H9 (cell line): ENCODE results near the gene MORC1. TPM values are rescaled to one million over a fixed set of nuclear protein-coding genes. Genes with fewer than 3 reads are reported as not detected.

ENCODE experiments used
- DNase-seq: peaks from one replicate; pipeline ENCODE4 v3.0.0-alpha.2; 2017
- H2AFZ ChIP-seq: one replicate; pipeline ENCODE4 v1.6.1; 2013; ENCODE audit warnings: mild to moderate bottlenecking, low read length, control low read depth, moderate library complexity
- H2AK5ac ChIP-seq: 2 replicates; pipeline ENCODE4 v1.6.1; 2013; ENCODE audit warnings: low read length, control low read depth, mixed read lengths; ENCODE audit not compliant: insufficient read length
- H2BK120ac ChIP-seq: one replicate; pipeline ENCODE4 v1.6.1; 2013; ENCODE audit warnings: low read depth, mild to moderate bottlenecking, low read length, control low read depth, inconsistent platforms; ENCODE audit not compliant: poor library complexity, severe bottlenecking
- H2BK12ac ChIP-seq: 2 replicates; pipeline ENCODE4 v1.6.1; 2013; ENCODE audit warnings: low read length, control low read depth, mixed read lengths, low read depth; ENCODE audit not compliant: insufficient read length
- H2BK15ac ChIP-seq: 2 replicates; pipeline ENCODE4 v1.6.1; 2013; ENCODE audit warnings: low read depth, low read length, control low read depth
- H2BK20ac ChIP-seq: one replicate; pipeline ENCODE4 v1.6.1; 2013; ENCODE audit warnings: low read depth, mild to moderate bottlenecking, low read length, control low read depth, inconsistent platforms; ENCODE audit not compliant: poor library complexity, severe bottlenecking
- H2BK5ac ChIP-seq: 2 replicates; pipeline ENCODE4 v1.6.1; 2013; ENCODE audit warnings: low read length, control low read depth, mixed read lengths; ENCODE audit not compliant: insufficient read length
- H3K14ac ChIP-seq: 2 replicates; pipeline ENCODE4 v1.6.1; 2013; ENCODE audit warnings: low read length, control low read depth; ENCODE audit not compliant: insufficient read depth
- H3K18ac ChIP-seq: 2 replicates; pipeline ENCODE4 v1.6.1; 2013; ENCODE audit warnings: low read depth, mild to moderate bottlenecking, mixed read lengths, low read length, control low read depth; ENCODE audit not compliant: insufficient read length
- H3K23ac ChIP-seq: 2 replicates; pipeline ENCODE4 v1.6.1; 2013; ENCODE audit warnings: low read length, control low read depth, mixed read lengths, low read depth; ENCODE audit not compliant: insufficient read length
- H3K23me2 ChIP-seq: 2 replicates; pipeline ENCODE4 v1.6.1; 2013; ENCODE audit warnings: low read depth, mild to moderate bottlenecking, mixed read lengths, low read length, control low read depth; ENCODE audit not compliant: insufficient read length, poor library complexity, severe bottlenecking
- H3K27ac ChIP-seq: 2 replicates; pipeline ENCODE4 v1.5.1; 2013; ENCODE audit warnings: low read length, control low read depth, mixed read lengths, low read depth; ENCODE audit not compliant: insufficient read length
- H3K27me3 ChIP-seq: 2 replicates; pipeline ENCODE4 v1.6.1; 2013; ENCODE audit warnings: low read length, control low read depth, inconsistent platforms; ENCODE audit not compliant: insufficient read depth
- H3K4ac ChIP-seq: 2 replicates; pipeline ENCODE4 v1.6.1; 2013; ENCODE audit warnings: low read depth, mild to moderate bottlenecking, control low read depth, inconsistent platforms, low read length, moderate library complexity
- H3K4me1 ChIP-seq: 2 replicates; pipeline ENCODE4 v1.6.1; 2013; ENCODE audit warnings: low read length, control low read depth, inconsistent platforms; ENCODE audit not compliant: insufficient read depth
- H3K4me2 ChIP-seq: 2 replicates; pipeline ENCODE4 v1.6.1; 2013; ENCODE audit warnings: low read length, control low read depth, mixed read lengths; ENCODE audit not compliant: insufficient read length, insufficient read depth
- H3K56ac ChIP-seq: 2 replicates; pipeline ENCODE4 v1.6.1; 2013; ENCODE audit warnings: low read depth, mild to moderate bottlenecking, mixed read lengths, low read length, control low read depth; ENCODE audit not compliant: insufficient read length
- H3K79me1 ChIP-seq: 2 replicates; pipeline ENCODE4 v1.6.1; 2013; ENCODE audit warnings: low read depth, mild to moderate bottlenecking, moderate library complexity, low read length, control low read depth, inconsistent platforms; ENCODE audit not compliant: insufficient read depth, poor library complexity, severe bottlenecking
- H3K79me2 ChIP-seq: 2 replicates; pipeline ENCODE4 v1.6.1; 2013; ENCODE audit warnings: low read length, control low read depth, inconsistent platforms; ENCODE audit not compliant: insufficient read depth
- H3K9ac ChIP-seq: 2 replicates; pipeline ENCODE4 v1.6.1; 2013; ENCODE audit warnings: low read length, control low read depth, mixed read lengths; ENCODE audit not compliant: insufficient read length; ENCODE audit errors: extremely low read depth
- H3K9me3 ChIP-seq: one replicate; pipeline ENCODE4 v1.6.1; 2013; ENCODE audit warnings: low read depth, low read length, inconsistent platforms; ENCODE audit not compliant: control insufficient read depth
- H3T11ph ChIP-seq: one replicate; pipeline ENCODE4 v1.6.1; 2013; ENCODE audit warnings: mild to moderate bottlenecking, low read length, control low read depth, inconsistent platforms
- H4K20me1 ChIP-seq: one replicate; pipeline ENCODE4 v1.6.1; 2013; ENCODE audit not compliant: control insufficient read depth, insufficient read length, insufficient read depth
- H4K5ac ChIP-seq: 2 replicates; pipeline ENCODE4 v1.6.1; 2013; ENCODE audit warnings: low read depth, mild to moderate bottlenecking, mixed read lengths, low read length, control low read depth; ENCODE audit not compliant: insufficient read length
- H4K8ac ChIP-seq: replicated peaks from 2 replicates; pipeline ENCODE4 v1.6.1; 2013; ENCODE audit warnings: low read length, control low read depth, mixed read lengths, low read depth; ENCODE audit not compliant: insufficient read length
- H4K91ac ChIP-seq: 2 replicates; pipeline ENCODE4 v1.6.1; 2013; ENCODE audit warnings: low read depth, mild to moderate bottlenecking, moderate library complexity, mixed read lengths, low read length, control low read depth; ENCODE audit not compliant: insufficient read length
- H3K27ac Mint-ChIP-seq, 3 experiments: 2 replicates in 2 of 3; 3 replicates in 1 of 3; pipeline ENCODE4 v1.8.0; 2020 to 2021; ENCODE audit warnings: mixed read lengths in 3 of 3, mild to moderate bottlenecking in 1 of 3, moderate library complexity in 1 of 3
- H3K27me3 Mint-ChIP-seq: 2 replicates; pipeline ENCODE4 v1.8.0; 2021; ENCODE audit warnings: low read depth, mild to moderate bottlenecking, moderate library complexity, mixed read lengths
- H3K36me3 Mint-ChIP-seq, 3 experiments: 2 replicates in 2 of 3; 3 replicates in 1 of 3; pipeline ENCODE4 v1.8.0; 2020 to 2021; ENCODE audit warnings: low read depth in 3 of 3, mixed read lengths in 3 of 3; ENCODE audit not compliant: insufficient read depth in 1 of 3
- H3K4me1 Mint-ChIP-seq, 2 experiments: 2 replicates each; pipeline ENCODE4 v1.8.0; 2020; ENCODE audit warnings: mixed read lengths in 2 of 2
- H3K4me3 Mint-ChIP-seq, 2 experiments: 2 replicates in 1 of 2; 3 replicates in 1 of 2; pipeline ENCODE4 v1.8.0; 2020 to 2021; ENCODE audit warnings: mild to moderate bottlenecking in 2 of 2, mixed read lengths in 2 of 2, moderate library complexity in 1 of 2
- H3K9me3 Mint-ChIP-seq, 2 experiments: 2 replicates in 1 of 2; 3 replicates in 1 of 2; pipeline ENCODE4 v1.8.0; 2020; ENCODE audit warnings: mild to moderate bottlenecking in 2 of 2, mixed read lengths in 2 of 2, moderate library complexity in 1 of 2
- WGBS: extraction: QIAGEN DNeasy Blood & Tissue Kit; methylation state at CpG from one replicate; pipeline ENCODE4 v1.1.7; 2013; ENCODE audit warnings: missing lambda C conversion rate, low lambda C conversion rate, mixed read lengths; ENCODE audit not compliant: insufficient read length; ENCODE audit errors: extremely low coverage; 5-methylcytosine and 5-hydroxymethylcytosine counted together
- total RNA-seq: library from RNA; stranded (reverse); gene quantifications from 2 replicates; pipeline ENCODE4 v1.2.1, GENCODE V29; 2021
- TF ChIP-seq, protein P1 (sequence below): fragments of 200-600 bp; sonication (generic); conservative IDR thresholded peaks from 3 replicates; pipeline ENCODE4 v1.8.0; 2021; ENCODE audit warnings: antibody characterized with exemption, mild to moderate bottlenecking

The MORC1 gene
- total RNA-seq, 1 experiment from 2014 or later = not detected

DNA sequence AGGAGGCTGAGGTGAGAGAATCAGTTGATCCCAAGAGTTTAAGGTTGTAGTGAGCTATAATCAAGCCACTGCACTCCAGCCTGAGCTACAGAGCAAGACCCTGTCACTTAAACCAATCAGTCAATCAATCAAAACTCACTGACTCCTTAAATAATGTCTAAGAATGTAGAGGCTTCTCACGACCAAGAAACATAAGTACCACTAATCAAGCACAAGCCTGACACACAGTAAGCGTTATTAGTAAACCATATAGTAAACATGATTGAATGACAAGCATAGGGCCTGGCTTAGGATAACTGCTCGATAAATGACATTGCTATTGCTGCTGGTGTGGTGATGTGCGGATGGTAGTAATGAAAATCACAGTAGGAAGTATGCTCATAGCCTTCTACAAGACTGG is 48.0 kb upstream of the MORC1 start:
- H3K4me3 Mint-ChIP-seq = no peak overlapping the region

More for the DNA sequence above, 48.0 kb upstream of the MORC1 start:
- no peak overlapping the region for H2BK5ac ChIP-seq
- H3K27ac ChIP-seq = no peak overlapping the region
- H2AK5ac ChIP-seq = no peak overlapping the region
- H3K79me2 ChIP-seq = no peaks in the 10 kb centered on the region
- Mint-ChIP-seq H3K4me1 (peaks cover 19 to 20% of the 10 kb centered on the region in 2 experiments), H3K27me3 (no peaks in the 10 kb centered on the region), H3K36me3 (no peaks in the 10 kb centered on the region), H3K27ac (no peak overlapping the region; a peak in 1 of 7 replicates), H3K9me3 (no peaks in the 10 kb centered on the region)
- no peak overlapping the region for H3K14ac ChIP-seq
- peak overlapping the region; percentile 32 for H2BK20ac ChIP-seq
- H3K27me3 ChIP-seq = no peaks in the 10 kb centered on the region
- no peak overlapping the region for H3K18ac ChIP-seq
- no peak overlapping the region for H3T11ph ChIP-seq
- H2BK15ac ChIP-seq = no peak overlapping the region
- no peak overlapping the region for H3K23ac ChIP-seq
- TF ChIP-seq, protein P1, sequence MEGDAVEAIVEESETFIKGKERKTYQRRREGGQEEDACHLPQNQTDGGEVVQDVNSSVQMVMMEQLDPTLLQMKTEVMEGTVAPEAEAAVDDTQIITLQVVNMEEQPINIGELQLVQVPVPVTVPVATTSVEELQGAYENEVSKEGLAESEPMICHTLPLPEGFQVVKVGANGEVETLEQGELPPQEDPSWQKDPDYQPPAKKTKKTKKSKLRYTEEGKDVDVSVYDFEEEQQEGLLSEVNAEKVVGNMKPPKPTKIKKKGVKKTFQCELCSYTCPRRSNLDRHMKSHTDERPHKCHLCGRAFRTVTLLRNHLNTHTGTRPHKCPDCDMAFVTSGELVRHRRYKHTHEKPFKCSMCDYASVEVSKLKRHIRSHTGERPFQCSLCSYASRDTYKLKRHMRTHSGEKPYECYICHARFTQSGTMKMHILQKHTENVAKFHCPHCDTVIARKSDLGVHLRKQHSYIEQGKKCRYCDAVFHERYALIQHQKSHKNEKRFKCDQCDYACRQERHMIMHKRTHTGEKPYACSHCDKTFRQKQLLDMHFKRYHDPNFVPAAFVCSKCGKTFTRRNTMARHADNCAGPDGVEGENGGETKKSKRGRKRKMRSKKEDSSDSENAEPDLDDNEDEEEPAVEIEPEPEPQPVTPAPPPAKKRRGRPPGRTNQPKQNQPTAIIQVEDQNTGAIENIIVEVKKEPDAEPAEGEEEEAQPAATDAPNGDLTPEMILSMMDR = no peak
- H3K4ac ChIP-seq = no peak overlapping the region
- H3K9me3 ChIP-seq = no peaks in the 10 kb centered on the region
- no peak overlapping the region for H2BK120ac ChIP-seq
- no peak overlapping the region for H4K91ac ChIP-seq
- no peak overlapping the region for H3K4me2 ChIP-seq
- no peak overlapping the region for H4K8ac ChIP-seq
- peaks cover 2% of the 10 kb centered on the region; the same call in 1 of the 2 replicates for H3K4me1 ChIP-seq
- H3K9ac ChIP-seq = no peak overlapping the region
- no peak overlapping the region for H4K5ac ChIP-seq
- no peak overlapping the region for H3K56ac ChIP-seq
- no CpG with 5 or more reads among the region's 4 CpGs for WGBS
- H3K79me1 ChIP-seq = no peaks in the 10 kb centered on the region
- no peaks in the 10 kb centered on the region for H3K23me2 ChIP-seq
- DNase-seq = no peak
- no peak overlapping the region for H2AFZ ChIP-seq
- no peaks in the 10 kb centered on the region for H4K20me1 ChIP-seq
- H2BK12ac ChIP-seq = no peak overlapping the region
